HG03025 (cell line): ENCODE data around the gene KCNC1.

ENCODE experiments used
- ATAC-seq: cut with Tn5 transposase; IDR thresholded peaks from one replicate; pipeline ENCODE4 v1.9.1; 2021; ENCODE audit warnings: mild to moderate bottlenecking, moderate library complexity; ENCODE audit not compliant: unreplicated experiment, low FRiP score

KCNC1 gene

GRCh38 chr11:17714356-17714854 lies 20.2 kb upstream of the KCNC1 start:
- ATAC-seq: no peak

GRCh38 chr11:17714870-17715269 lies 19.7 kb upstream of the KCNC1 start:
- no peak for ATAC-seq

GRCh38 chr11:17716807-17717206 lies 17.8 kb upstream of the KCNC1 start:
- ATAC-seq: no peak

- no peak for ATAC-seq
Measured at GRCh38 chr11:17718015-17718414, 16.6 kb upstream of the KCNC1 start.

- ATAC-seq: no peak
Measured at GRCh38 chr11:17718510-17718962, 16.0 kb upstream of the KCNC1 start.

- ATAC-seq: no peak
Measured at GRCh38 chr11:17719028-17719937, 15.3 kb upstream of the KCNC1 start, which contains the start of gene MYOD1. Gene MYOD1, plus strand, starts transcription at chr11:17719571. Its CDS starts 212 bp downstream, at chr11:17719783.

- no peak for ATAC-seq
Measured at GRCh38 chr11:17719938-17720795, 14.4 kb upstream of the KCNC1 start.

GRCh38 chr11:17720796-17721171 lies 13.8 kb upstream of the KCNC1 start:
- ATAC-seq: no peak

- ATAC-seq: no peak
Measured at GRCh38 chr11:17721242-17721999, 13.2 kb upstream of the KCNC1 start.

- no peak for ATAC-seq
Measured at GRCh38 chr11:17722000-17722643, 12.5 kb upstream of the KCNC1 start.

GRCh38 chr11:17724020-17724908 lies 10.3 kb upstream of the KCNC1 start:
- ATAC-seq: no peak

GRCh38 chr11:17725174-17725573 lies 9.4 kb upstream of the KCNC1 start:
- no peak for ATAC-seq

- ATAC-seq: no peak
Measured at GRCh38 chr11:17730137-17730536, 4.4 kb upstream of the KCNC1 start.

- peak; percentile 76 for ATAC-seq
Measured at GRCh38 chr11:17730608-17731462, 3.7 kb upstream of the KCNC1 start.

GRCh38 chr11:17733261-17733660 lies 1.3 kb upstream of the KCNC1 start:
- ATAC-seq: no peak

- no peak for ATAC-seq
Measured at GRCh38 chr11:17734986-17735817, 621 bp downstream of the KCNC1 start.
